ENCODE results near the gene MYL2.

Gene MYL2

GRCh38 chr12:110888256-110888991 is 32.0 kb downstream of the MYL2 start:
- no peak for DNase-seq

- no peak for DNase-seq
Observed at GRCh38 chr12:110885152-110885840, 35.1 kb downstream of the MYL2 start.

GRCh38 chr12:110883251-110883650 is 37.1 kb downstream of the MYL2 start:
- DNase-seq: no peak

- no peak for DNase-seq
Observed at GRCh38 chr12:110880651-110881050, 39.7 kb downstream of the MYL2 start.

GRCh38 chr12:110874781-110875180 is 45.6 kb downstream of the MYL2 start:
- DNase-seq: no peak

- no peak for DNase-seq
Observed at GRCh38 chr12:110874351-110874750, 46.0 kb downstream of the MYL2 start.

- no peak for DNase-seq
Observed at GRCh38 chr12:110872100-110872499, 48.3 kb downstream of the MYL2 start.

- no peak for DNase-seq
Observed at GRCh38 chr12:110869803-110870202, 50.6 kb downstream of the MYL2 start.

GRCh38 chr12:110869026-110869425 is 51.4 kb downstream of the MYL2 start:
- DNase-seq: peak; percentile 25 to 56

- DNase-seq: no peak
Observed at GRCh38 chr12:110865521-110865920, 54.9 kb downstream of the MYL2 start.

- DNase-seq: no peak
Observed at GRCh38 chr12:110863161-110863560, 57.2 kb downstream of the MYL2 start.

GRCh38 chr12:110862329-110862728 is 58.0 kb downstream of the MYL2 start:
- no peak for DNase-seq

GRCh38 chr12:110861729-110862128 is 58.6 kb downstream of the MYL2 start:
- no peak for DNase-seq
